ENCODE results near the gene SEMA7A.

DNA sequence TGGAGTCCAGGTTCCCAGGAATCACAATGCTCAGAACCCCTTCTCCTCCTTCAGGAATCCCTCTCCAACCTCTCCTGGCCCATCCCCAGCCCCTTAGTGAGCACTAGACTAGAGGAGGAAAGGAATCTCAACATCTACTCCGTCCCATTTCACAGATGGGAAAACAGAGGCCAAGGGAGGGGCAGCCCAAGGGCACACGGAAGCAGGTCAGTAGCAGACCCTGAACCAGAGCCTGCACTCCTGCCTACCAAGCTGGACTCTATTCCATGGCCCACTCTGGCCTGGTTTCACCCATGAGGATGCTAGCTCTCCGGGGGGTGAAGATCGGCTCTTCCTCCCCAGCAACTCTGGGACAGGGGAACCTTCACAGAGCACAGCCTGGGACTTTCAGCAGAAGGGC is 14.3 kb downstream of the SEMA7A start:
- TF ChIP-seq, protein P1, sequence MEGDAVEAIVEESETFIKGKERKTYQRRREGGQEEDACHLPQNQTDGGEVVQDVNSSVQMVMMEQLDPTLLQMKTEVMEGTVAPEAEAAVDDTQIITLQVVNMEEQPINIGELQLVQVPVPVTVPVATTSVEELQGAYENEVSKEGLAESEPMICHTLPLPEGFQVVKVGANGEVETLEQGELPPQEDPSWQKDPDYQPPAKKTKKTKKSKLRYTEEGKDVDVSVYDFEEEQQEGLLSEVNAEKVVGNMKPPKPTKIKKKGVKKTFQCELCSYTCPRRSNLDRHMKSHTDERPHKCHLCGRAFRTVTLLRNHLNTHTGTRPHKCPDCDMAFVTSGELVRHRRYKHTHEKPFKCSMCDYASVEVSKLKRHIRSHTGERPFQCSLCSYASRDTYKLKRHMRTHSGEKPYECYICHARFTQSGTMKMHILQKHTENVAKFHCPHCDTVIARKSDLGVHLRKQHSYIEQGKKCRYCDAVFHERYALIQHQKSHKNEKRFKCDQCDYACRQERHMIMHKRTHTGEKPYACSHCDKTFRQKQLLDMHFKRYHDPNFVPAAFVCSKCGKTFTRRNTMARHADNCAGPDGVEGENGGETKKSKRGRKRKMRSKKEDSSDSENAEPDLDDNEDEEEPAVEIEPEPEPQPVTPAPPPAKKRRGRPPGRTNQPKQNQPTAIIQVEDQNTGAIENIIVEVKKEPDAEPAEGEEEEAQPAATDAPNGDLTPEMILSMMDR (IDR thresholded peaks at IDR 0.05; ENCODE audit: low read depth, low read length), result no peak
- no peak for TF ChIP-seq POLR2A (IDR thresholded peaks at IDR 0.05; ENCODE audit: extremely low read depth, insufficient read length)
- TF ChIP-seq, protein P2, sequence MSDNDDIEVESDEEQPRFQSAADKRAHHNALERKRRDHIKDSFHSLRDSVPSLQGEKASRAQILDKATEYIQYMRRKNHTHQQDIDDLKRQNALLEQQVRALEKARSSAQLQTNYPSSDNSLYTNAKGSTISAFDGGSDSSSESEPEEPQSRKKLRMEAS (IDR thresholded peaks at IDR 0.05; ENCODE audit: low read depth, low read length), result no peak
